ENCODE results near the gene BUB3.

BUB3 gene

DNA sequence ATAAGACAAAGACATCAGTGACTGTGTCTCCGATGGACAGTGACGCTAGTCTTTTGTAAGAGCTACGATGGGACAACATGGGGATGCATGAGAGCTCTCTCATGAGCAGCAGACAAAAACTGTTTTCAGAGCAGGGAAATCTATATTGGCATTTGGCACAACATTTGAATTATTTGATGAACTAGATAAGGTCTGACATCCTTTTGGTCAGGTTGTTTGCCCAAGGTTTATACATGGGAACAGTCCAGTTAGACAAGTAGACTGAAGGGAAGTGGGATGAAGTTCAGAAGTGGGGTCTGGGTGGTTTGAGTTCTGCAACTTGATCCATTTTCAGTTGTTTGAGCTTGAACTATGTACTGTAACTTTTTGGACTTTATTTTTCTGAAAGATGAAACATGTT, 50.8 kb downstream of the BUB3 start:
- DNase-seq, result no peak

DNA sequence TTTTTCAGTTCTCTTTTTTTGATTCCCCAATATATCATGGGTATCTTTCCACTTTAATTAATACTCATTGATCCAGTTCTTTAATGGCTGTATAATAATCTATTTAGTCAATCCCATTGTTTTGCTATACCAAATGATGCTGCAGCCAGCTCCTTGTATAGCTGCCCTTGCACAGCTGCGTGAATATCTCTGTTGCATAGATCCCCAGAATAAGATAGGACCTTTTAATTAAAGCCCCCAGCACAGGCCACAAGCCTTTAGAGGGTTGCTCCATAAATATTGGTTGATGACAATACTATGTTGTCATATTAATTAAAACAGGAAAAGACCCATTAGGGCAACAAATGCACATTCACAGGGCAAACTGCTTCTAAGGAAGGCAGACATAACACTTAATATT, 57.9 kb downstream of the BUB3 start:
- DNase-seq, result no peak

DNA sequence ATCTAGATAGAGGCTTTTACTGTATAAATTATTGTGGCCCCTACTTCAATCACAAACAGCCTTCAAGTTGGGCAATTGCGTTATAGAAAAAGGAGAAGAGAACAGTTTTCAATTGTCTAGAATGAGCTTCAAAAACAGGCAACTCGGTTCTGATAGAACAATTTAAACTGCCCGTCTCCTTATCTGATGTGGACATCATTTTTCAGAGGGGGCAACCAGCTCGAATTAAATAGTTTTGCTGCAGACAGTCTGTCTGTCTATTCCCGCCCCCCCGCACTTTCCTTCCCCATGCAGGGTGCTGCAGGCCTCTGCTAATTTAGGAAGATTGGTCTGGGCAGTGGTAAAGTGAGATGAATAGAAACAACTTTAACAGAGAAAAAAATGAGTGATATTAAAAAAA, 58.4 kb downstream of the BUB3 start:
- no peak for DNase-seq

DNA sequence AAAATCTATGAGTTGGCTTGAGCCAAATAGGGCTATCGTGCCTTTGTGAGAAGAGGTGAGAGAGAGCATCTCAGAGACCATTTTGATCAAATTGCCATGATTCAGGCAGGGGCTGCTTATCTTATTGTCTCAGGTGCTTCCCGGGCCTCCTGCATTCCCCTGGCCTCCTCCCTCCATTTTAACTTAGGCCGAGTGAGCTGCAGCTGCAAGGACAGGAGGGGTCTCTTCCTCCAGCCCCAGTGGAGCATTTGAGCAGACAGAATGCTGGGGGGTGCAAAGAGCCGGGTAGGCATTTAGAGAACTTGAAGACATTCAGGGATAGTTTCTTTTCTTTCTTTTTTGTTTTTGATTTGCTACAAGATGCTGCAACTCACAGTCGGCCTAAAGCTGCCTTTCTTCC, 59.0 kb downstream of the BUB3 start:
- DNase-seq, result no peak
